ENCODE data around the gene LCN12.

Gene LCN12

DNA sequence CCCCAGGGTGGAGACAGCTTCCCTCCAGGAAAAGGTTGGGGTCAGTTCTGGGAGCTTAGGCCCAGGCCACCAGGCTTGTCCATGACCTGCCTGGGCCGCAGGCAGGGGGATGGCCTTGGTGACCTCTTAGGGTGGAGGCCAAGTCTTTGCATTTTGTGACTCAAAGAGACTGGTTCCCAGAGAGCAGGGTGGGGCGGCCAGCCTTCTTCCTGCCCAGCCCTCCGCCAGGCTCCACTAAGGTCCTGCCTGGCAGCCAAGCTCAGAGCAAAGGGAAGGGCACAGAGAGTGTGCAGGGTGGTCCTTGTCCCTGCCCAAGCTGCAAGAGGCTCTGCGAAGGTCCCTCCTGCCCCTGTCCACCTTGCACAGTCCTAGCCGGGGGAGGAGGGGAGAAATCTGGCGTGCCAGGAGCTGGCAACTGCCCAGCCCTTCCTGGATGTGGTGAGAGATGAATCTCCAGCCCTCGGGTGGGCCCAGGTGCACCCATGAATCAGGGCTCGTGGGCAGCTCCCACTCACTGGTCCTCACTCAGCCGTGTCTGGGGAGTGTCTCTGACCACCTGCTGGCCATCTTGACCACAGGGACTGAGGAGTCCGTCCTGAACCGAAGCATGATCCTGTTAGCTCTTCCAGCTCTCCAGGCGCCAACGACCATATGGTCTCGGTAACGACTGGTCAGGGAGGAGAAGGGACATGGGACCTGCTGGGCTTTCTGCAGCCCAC lies 22.9 kb downstream of the LCN12 start:
- no peak for DNase-seq

DNA sequence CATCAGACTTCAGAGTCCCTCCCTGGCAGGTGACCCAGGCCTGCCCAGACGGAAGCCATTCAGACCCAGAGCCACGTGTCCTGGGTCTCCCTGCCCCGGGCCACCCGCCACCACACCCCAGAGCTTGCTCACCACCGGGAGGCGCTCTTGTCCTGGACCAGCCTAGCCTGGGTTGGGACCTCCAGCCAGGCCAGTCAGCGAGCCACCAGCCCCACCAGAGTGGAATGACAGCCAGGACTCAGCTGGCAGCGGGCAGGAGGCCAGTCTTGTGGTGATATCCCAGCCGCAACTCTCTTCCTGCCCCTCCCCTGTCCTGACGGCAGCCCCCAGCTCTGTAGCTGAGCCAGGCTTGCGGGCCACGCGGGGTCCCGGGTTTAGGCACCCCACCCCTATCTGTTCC lies 23.6 kb downstream of the LCN12 start:
- no peak for DNase-seq

DNA sequence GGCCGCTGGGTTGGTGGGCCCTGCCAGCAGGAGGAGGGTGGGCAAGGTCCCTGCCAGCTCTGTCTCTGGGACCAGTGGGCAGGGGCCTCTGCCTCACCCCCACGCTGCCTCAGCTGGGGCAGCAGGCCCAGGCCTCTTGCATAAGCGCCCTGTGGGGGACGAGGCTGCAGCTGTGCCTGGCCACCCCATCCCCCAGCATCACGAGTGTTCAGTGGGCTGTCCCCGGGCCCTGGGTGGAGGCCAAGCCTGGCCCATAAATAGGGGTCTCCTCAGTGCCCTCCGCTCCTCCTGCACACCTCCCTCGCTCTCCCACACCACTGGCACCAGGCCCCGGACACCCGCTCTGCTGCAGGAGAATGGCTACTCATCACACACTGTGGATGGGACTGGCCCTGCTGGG lies 25.1 kb downstream of the LCN12 start, which contains the start of gene PTGDS:
TSS of gene PTGDS (plus strand) at position 282 of the 400 bp plus-strand sequence. CDS start at position 357, 75 bp downstream.
- no peak for DNase-seq

DNA sequence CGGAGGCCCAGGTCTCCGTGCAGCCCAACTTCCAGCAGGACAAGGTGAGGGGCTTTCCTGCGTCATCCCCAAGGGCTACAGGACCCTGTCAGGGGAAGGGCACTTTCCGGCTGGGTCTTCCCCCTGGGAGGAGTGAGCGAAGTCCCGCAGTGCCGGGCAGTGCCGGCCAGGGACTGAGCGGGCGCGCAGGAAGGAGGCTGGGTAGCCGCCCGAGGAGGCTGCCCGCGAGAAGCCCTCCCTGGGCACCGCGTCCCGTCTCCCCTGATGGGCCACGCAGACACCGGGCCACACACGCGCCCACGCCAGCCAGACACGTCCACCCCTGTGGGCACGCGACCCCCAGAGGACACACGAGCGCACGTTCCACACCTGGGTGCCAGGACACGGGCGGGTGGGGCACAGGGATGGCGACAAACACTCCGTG lies 25.6 kb downstream of the LCN12 start:
- no peak for DNase-seq

DNA sequence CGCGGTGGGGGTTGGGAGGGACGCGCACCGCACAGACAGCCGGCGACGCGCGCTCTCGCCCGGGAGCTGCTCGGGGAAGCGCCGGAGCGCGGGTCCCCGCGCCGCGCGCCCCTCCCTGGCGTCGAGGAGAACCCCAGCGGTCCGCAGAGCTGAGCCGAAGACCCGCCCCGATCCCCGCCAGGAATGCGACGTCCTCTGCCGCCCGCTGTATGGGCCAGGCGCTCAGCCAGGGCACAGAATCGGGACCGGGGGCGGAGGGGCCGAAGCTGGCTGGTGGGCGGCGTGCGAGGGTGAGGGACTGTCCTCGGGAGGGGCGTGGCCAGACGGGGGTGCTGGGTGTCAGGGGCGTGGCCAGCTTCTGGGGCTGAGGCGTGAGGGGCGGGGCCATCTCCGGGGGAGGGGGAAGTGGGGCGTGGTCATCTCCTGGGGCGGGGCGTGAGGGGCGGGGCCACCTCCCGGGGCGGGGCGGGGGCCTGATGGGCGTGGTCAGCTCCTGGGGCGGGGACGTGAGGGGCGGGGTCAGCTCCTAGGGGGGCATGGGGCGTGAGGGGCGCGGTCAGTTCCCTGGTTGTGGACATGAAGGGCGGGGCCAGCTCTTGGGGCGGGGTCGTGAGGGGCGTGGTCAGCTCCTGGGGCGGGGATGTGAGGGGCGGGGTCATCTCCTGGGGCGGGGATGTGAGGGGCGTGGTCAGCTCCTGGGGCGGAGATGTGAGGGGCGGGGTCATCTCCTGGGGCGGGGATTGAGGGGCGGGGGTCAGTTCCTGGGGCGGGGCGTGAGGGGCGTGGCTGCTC lies 26.2 kb downstream of the LCN12 start:
- DNase-seq, result no peak

DNA sequence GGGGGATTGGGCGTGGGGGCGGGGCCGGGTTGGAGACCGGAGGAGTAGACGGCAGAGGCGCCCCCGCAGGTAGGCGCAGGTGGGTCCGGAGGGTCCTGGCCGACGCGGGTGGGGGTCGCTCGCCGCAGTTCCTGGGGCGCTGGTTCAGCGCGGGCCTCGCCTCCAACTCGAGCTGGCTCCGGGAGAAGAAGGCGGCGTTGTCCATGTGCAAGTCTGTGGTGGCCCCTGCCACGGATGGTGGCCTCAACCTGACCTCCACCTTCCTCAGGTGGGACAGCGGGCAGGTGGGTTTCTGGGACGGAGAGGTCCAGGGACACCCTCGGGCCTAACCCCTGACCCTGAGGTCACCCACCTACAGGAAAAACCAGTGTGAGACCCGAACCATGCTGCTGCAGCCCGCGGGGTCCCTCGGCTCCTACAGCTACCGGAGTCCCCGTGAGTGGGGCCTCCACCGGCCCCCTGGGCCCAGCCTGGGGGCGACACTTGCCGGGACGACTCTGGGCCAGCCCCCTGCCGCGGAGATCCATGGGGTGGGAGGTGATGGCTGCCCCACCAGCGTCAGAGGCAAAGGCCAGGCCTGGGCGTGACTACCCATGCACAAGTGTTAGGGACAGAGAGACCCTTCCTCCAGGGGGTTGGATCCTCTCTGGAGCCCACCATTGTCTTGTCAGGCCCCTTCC lies 26.9 kb downstream of the LCN12 start:
- DNase-seq, result no peak

- no peak for DNase-seq
These were observed 27.9 kb downstream of the LCN12 start for GRCh38 chr9:136979769-136980587.

DNA sequence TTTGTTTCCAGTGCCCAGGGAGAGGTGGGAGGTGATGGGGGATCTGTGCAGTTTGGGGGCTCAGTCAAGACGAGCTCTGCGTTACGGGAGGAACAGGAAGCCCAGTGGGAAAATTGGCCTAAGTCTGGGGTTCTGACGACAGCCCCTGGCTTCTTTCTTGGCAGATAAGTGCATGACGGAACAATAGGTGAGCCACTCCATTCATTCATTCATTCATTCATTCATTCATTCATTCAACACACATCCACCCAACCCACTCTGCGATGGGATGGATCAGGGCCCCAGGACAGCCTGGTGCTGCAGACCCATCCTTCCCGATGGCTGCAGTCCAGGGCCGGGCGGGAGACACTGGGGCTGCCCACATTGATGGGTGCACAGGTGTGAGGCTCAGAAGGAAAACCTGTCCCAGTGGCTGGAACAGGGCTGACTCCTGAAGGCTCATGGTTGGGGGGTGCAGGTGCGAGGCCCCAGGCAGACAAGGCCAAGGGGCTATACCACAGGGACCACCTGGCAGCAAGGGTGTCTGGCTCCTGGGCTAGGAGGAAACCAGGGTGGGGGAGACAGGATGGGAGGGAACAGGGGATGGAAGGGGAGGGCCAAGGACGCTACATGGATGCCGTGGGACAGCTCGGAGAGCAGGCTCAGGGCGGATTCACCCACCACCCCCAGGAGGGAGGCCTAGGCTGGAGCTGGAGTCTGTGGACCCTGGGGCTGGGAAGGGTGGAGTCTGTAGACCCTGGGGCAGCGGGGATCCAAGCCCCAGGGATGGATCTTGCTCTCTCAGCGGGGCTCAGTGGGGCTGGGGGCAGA lies 28.8 kb downstream of the LCN12 start:
- no peak for DNase-seq

GRCh38 chr9:136981588-136982231 lies 29.6 kb downstream of the LCN12 start:
- no peak for DNase-seq

- DNase-seq, result no peak
These were observed 30.4 kb downstream of the LCN12 start, which contains the start of gene LCNL1 for GRCh38 chr9:136982232-136983051. TSS of gene LCNL1 (plus strand) at chr9:136982993. CDS start at chr9:136983587, 594 bp downstream.

DNA sequence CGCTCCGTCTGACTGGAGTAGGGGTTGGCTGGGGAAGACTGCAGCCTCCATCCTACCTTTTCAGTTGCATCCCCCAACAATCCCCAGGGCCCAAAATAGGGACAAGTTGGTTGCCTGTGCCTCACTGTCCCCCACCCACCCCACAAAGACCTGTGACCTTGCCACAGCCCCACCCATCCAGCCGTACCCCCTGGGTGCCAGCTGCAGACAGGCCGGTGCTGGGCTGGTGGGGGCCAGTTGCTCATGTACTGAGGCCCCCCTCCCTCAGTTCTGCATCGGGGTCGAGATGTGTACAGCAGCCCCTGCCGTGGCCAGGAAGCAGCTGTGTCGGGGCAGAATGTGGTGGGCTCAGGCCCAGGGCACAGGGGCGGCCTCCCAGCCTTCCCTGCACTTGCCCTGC lies 31.1 kb downstream of the LCN12 start:
- DNase-seq, result no peak

DNA sequence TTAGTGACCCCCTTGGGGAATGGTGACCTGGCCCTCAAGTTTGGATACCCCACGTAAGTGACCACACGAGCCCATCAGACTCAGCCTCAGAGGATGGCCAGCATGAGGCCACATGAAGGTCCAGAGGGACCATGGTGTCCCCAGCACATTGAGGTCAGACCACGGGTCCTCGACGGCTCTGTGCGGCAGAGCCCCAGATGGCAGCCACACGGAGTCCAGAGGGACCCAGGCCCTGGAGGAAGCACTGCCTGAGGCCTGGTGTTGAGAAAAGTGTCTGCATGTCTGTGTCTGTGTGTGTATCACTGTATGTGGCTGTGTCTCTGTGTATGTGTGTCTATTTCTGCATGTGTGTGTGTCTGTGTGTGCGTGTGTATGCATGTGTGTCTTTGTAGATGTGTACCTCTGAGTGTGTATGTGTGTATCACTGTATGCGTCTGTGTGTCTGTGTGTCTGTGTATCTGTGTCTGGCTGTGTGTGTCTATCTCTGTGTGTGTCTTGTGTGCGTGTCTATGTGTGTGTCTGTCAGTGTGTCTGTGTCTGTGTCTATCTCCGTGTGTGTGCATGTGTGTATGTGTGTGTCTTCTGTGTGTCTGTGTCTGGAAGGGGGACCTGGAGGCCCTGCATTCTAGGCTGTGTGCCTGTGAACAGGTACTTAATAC lies 31.7 kb downstream of the LCN12 start:
- no peak for DNase-seq

DNA sequence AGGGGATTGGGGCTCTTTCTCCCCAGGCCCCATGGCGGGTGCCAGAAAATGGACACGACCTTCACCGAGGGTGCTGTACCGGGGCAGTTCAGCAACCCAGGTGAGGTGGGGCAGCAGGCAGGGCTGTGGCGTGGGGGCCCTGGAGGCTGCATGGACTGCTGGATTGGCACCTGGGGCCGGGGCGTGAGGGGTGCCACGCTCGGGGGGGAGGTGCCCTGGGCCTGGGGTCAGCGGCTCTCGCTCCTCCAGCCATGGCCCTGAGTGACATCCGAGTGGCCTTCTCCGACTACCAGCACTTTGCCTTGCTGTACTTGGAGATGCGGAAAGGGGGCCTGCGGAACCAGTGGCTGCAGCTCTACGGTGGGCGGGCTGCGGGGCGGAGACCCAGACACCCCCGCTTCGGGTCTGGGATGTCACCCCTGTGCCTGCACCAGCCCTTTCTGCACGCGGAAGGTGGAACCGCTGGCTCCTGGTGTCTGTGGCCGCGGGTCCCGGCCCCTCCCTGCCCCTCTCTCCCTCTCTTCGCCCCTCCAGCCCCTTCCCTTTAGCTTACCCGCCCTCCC lies 32.5 kb downstream of the LCN12 start:
- no peak for DNase-seq

GRCh38 chr9:136985027-136985602 lies 33.0 kb downstream of the LCN12 start:
- no peak for DNase-seq

DNA sequence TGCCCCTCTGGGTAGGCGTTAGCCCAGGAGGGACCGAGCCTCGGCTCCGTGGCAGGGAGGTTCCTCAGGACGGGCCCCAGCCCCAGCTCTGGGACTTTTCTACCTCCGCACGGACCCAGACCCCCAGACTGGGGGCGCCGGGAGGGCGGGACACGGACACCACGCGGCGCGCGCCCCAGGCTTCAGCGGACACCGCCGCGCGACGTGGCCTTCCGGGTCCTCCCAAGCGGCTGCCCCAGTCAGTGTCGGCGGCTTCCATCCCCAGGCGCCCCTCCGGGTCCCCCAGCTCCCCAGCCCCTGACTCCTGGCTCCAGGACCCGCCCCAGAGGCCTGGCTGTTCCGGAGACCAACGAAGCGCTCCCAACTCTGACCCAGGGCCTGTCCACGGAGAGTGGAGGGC lies 33.8 kb downstream of the LCN12 start:
- no peak for DNase-seq

- no peak for DNase-seq
These were observed 36.8 kb downstream of the LCN12 start for GRCh38 chr9:136988872-136989271.

DNA sequence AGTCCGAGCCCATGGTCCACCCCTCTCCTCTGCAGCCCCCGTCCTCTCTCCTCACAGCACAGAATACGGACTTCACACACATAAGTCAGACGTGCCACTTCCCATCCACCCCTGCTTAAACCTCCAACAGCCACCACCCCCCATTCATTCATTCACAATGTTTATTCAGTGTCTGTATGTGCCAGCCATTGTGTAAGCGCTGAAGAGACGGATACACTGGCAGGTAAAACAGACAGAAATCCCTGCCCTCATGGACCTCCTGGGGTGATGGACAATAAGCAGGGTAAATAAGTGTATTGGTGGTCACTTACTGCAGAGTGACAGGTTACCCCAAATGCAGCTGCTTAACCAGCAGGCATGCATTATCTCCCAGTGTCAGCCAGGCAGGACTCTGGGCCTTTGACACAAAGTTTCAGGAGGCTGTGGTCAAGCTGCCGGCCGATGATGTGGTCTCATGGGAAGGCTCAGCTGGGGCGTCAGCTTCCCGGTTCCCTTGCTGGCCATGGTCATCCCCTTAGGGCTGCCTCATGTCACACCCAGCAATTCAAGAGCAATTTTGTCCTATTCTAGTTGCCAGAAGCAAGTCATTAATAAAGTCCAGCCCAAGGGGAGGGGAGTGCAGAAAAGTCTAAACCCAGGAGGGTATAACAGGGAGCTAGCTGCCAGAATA lies 38.3 kb downstream of the LCN12 start:
- no peak for DNase-seq
